ENCODE data around the gene CD36.
"Not testable (repeated sequence)": the region's sequence is repeated elsewhere in the genome, so short reads cannot be mapped to it uniquely, and the experiment has no call there.

Gene CD36

DNA sequence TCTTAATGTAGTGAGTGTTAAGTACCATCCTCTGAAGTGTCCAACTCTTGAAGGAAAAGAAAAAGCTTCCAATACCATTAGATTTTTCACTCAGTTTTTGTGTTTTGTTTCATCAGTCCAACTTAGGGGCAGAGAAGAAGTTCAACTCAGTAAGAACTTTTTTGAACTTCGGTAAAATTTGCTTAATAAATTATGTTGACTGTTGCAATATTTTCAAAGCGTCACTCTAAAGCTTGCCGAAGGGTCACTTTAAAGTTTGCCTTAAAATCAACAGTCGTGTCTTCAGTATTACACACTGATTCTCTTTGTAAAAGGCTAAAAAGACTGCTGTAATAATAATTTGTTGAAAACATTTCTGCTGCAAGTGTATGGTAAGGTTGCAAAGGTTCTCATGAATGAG is 17.6 kb downstream of the CD36 start:
- FAIRE-seq: no peak

DNA sequence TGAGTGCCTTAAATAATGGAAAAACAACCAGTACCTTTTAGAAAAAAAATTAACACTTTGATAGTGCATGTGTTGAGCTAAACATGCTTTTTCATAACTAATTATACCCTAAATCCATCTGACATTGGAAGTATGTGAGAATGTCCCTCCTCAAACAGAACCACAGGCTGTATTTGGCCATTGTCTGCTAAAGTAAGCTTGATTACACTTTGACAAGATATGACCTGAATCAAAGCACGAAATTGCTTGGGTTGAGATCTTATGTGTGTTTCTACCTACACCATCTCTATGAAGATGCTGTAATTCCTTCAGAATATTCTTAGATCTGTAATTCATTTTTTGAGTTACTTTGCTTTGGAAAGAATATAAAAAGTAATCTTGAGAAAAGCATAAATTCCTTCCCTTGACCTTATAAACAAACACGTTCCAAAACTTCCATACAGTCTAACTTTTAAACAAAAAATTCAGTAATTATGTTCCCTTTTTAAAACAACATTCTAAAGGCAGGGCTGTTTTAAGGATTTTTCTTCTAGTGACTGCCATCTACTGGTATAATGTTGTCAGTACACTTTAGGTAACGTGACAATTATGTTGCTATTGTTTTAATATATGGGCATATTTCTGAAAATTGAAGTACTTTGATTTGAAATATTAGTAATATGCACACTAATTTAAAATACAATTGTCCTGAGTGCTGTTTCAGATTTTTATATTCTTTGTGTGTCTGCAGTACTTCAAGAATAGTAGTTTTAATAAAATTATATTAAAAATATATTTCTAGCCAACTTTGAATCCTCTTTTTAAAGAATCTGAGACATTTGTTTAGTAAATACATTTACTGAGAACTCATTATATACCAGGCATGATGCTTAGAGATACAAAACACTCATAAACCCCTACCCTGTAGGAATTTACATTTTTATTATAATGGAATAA is 20.9 kb downstream of the CD36 start:
- FAIRE-seq: peak; percentile 95

DNA sequence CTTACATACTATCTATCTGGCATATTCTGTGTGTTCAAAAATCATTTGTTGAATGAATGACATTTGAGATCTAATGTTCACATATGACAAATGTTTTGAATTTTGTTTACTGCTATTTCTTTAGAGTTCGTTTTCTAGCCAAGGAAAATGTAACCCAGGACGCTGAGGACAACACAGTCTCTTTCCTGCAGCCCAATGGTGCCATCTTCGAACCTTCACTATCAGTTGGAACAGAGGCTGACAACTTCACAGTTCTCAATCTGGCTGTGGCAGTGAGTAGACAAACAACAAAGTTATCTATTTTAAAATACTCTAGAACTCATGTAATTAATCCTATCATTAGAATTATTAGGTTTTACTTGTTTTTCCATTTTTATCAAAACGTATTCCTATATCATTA is 22.5 kb downstream of the CD36 start:
- no peak for FAIRE-seq

DNA sequence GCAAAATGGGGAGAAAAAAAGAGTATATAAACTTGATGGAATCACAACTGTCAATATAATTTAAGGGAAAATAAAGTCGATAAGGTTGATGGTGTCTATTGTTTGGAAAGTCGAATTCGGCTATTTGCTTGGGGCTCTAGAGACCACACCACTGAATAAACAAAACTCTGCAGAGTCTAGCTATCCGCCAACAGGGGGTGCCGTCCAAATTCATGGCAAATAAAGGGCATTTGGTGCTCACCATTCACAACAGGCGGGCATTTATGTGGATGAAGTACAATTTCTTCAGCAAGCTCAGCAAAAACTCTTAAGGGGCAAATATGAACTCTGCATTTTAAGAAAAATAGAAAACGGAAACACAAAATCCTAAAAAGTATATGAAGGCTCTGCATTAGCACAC is 23.3 kb downstream of the CD36 start:
- no peak for FAIRE-seq

DNA sequence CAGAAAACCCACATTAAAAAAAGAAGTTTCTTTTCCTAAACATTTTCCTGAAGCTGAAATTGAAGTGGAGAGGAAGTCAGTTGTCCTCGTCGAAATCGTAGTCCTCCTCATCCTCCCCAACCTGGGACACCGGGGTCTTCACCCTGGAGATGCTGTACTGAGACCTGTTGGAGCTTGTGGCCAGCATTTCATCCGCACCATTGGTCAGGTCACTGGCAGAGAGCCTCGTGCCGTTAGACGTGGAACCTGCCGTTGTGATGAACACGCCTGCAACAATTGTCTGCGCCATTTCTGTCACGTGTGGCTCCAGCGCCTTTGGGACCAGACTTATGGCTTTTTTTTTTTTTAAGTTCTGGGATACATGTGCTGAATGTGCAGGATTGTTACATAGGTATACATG is 23.8 kb downstream of the CD36 start:
- FAIRE-seq: no peak

DNA sequence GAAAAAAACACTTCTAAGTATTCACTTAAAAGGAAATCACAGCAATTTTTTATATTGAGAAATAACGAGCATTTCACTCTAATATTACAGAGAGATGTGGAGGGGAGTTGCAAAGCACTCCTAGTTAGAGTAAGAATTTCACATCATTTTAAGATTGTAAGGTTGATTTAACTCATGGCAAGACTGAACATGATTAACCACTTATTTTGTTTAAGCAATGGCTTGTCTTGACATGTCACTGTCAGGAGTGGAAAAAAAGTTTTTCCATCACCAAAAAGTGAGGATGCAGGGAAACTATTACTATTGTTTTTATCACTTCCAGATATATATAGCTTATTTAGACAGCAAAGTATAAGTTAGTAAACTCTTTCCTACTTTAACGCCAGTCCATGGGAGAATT is 27.1 kb downstream of the CD36 start:
- no peak for FAIRE-seq

DNA sequence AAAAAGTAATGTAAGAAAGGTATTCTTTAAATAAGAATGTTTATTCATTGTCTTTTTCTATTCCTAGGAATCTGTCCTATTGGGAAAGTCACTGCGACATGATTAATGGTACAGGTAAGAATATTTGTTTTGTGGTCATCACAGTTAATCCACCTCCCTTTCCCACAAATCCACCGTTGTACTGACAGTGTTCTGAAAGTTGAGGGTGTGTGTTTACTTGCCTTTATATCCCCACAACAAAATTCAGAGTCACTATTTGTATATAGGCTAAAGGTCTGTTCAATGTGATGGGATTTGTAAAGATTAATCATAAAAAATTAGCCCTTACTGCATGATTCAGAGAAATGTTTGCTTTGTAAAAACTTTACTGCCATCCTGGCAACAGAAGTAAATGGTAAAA is 27.9 kb downstream of the CD36 start:
- no peak for FAIRE-seq

DNA sequence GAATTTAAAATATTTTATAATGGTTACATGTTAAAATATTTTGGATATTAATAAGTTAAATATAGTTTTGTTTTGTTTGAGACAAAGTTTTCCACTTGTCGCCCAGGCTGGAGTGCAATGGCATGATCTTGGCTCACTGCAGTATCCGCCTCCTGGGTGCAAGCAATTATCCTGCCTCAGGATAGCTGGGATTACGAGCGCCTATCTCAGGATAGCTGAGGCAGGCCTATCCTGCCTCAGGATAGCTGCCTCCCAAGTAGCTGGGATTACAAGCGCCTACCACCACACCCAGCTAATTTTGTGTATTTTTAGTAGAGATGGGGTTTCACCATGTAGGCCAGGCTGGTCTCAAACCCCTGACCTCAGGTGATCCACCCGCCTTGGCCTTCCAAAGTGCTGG is 30.9 kb downstream of the CD36 start:
- FAIRE-seq: not testable (repeated sequence)

DNA sequence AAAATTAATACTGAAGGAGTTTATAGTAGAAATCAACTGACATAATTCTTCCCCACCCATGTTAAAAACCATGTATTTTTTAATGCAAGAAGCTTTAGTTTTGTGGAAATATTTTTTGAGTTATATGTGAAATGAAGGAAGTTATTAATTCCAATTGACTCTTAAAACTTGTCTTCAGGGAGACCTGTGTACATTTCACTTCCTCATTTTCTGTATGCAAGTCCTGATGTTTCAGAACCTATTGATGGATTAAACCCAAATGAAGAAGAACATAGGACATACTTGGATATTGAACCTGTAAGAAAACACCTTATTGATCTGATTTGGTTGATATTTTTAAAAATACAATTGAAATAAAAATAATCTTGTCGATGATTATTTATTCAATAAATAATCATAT is 33.3 kb downstream of the CD36 start:
- FAIRE-seq: no peak

DNA sequence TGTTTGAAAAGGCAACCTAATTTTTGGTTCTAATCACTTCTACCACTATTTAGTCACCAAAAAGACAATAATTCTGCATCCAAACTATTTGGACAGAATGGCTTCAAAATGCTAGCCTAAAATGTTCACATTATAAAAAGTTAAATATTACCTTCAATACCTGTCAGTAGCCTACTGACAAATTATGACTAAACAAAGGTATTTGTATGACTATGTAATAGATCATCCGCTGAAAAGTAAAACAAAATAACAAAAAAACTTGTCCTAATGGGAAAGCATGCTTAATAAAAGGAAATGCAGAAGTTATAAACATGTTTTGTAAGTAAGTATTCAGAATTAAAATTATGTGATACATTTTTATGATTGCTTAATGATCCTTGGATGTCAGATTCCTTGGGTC is 36.6 kb downstream of the CD36 start:
- no peak for FAIRE-seq

DNA sequence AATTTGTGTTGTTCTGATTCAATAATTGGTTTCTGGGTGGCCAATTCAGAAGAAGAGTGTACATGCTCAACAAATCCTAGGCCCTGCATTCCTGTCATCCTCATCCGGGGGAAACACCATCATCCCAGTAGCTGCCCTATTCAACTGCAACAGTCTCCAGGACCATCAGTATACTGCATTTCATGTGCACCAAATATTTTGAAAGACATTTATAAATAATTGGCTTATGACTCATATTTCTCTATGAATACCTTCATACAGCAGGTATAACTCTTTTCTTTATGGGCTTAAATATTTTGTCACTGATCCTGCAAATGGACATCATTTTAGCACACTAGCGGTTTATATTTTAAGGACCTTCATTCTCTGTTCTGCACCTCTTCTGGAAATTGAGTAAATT is 38.0 kb downstream of the CD36 start:
- no peak for FAIRE-seq

DNA sequence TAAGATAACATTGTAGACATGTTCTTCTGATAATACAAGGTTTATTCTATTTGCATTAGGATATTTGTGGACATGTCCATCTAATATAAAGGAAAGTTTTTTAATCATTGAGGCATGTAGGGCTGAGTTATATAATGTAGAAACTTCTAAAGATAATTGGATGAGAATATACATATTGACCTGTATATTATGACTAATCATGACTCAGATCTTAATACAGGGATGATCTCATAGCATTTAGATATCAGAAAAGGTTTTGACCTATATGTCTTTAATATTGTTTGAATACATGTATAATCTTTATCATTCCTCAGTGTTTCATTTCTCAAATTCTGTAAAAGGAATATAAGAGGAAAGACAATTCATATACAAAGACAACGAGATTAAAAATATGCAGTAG is 39.2 kb downstream of the CD36 start:
- FAIRE-seq: no peak

DNA sequence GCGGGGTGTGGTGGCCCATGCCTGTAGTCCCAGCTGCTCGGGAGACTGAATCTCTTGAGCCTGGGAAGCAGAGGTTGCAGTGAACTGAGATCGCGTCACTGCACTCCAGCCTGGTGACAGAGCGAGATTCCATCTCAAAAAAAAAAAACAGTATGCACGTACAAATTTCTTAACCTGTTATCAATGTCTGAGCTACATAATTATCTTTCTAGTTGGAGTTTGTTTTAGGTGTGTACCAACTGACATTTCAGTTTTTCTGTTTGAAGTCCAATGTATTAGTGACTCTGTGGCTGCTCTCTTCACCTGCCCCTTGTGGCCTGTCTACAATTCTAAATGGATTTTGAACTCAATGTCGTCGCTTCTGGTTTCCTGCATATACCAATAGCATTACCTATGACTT is 40.3 kb downstream of the CD36 start:
- FAIRE-seq: no peak

DNA sequence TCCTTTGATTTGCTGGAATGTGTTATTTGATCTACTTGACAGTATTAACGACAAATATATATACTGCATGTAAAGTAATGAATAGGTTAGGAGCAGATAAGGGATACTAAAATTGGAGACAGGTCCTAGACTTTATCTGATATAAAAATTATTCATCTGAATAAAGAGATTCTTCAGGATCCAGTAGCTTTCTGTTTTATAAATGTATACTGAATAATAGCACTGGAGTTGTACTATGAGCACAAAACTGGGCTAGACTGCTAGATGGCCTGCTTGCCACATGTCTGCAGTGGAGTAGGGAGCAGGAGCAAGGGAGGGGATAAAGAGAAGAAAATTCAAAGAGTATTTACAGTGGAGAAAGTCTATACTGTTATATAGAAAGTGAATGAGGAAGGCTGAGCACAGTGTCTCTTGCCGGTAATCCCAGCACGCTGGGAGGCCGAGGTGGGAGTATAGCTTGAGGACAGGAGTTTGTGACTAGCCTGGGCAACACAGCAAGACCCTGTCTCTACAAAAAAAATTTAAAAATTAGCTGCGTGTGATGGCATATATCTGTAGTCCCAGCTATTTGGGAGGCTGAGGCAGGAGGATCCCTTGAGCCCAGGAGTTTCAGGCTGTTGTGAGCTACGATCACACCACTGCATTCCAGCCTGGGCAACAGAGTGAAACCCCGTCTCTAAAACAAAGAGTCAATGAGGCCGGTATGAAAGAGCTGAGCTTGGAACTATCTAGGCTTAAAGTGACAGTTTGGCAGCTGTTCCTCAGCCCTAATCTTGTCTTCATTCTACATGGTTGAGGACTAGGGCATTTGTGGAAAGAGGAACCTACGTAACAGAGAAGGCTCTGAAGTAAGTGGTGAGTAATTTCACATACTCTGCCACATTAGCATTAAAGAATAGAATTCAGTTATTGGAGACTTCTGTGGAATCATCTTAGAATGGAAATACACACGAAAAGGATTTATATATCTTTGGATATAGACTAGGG is 41.8 kb downstream of the CD36 start:
- FAIRE-seq: no peak

DNA sequence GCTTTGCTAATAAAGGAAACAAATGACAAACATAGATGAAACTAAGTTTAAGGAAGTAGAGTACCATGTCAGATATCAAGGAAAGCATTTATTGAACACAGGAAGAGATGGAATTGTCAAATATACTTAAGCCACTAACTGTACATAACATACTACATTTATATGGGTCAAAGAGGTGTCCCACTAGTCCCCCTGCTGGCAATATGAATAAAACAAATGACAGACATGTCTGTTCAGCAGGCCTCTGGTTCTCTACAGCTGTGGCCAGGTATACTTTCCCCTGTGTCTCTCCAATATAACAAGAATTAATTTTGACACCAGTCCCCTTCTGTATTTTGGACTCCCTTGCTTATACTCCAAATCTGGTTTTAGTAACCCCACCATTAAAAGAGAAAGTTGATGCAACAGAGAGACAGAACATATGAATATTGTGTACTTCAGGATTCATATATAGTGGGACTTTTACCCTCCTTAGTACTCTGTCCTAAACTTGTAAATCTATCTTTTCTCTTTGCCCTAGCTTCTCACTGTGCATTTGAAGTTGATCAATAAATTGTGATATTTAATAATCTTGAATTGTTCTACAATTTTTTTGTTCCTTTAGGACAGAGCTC is 42.9 kb downstream of the CD36 start:
- peak; percentile 39 for FAIRE-seq

DNA sequence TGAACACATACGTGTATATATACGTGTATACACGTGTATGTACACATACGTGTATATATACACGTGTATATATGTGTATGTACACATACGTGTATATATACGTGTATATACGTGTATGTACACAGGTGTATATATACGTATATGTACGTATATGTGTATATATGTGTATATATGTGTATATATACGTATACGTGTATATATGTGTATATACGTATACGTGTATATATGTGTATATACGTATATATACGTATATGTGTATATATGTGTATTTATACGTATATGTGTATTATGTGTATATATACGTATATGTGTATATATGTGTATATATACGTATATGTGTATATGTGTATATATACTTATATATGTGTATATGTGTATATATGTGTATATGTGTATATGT is 44.3 kb downstream of the CD36 start:
- no peak for FAIRE-seq

DNA sequence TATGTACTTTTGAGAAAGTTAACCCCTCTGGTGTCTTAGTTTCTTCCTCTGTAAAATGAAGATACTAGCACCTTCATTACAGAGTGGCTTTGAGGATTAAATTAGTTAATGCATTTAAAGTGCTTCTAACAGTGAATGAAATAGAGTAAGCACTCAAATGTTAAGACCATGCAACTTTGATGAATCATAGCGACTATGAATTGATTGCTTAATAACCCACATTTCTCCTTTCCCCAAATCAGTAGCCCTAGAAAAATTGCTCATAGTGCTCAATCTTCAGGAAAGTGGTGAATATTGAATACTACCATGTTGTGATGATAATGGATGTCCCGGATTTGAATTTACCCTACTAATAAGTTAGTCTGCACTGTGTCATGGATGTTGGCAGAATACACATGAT is 48.1 kb downstream of the CD36 start:
- no peak for FAIRE-seq

DNA sequence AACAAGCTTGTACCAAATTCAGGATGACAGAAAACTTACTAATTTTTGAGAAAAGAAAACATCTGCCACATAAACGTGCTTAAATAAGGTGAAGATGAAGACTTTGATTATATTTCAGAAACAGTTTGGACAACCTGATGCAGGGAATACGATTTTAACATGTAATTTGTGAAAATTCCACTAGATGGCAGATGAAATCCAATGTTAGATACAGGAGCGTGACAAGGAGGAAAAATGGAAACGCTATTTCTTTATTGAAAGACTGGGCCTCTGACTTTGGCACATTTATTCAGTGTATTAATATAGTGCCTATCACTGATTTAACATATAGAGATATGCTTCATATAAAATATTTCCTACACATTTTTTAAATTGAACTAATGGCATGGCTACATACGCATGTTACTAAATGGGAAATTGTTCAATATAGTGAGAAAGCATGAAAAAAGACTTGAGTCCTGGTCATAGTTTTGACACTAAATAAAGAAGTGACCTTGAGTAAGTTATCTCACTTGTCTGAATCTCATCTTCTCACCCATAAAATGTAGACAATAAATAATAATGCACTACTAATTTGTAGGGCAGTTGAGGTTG is 60.7 kb downstream of the CD36 start:
- peak; percentile 98 for FAIRE-seq

DNA sequence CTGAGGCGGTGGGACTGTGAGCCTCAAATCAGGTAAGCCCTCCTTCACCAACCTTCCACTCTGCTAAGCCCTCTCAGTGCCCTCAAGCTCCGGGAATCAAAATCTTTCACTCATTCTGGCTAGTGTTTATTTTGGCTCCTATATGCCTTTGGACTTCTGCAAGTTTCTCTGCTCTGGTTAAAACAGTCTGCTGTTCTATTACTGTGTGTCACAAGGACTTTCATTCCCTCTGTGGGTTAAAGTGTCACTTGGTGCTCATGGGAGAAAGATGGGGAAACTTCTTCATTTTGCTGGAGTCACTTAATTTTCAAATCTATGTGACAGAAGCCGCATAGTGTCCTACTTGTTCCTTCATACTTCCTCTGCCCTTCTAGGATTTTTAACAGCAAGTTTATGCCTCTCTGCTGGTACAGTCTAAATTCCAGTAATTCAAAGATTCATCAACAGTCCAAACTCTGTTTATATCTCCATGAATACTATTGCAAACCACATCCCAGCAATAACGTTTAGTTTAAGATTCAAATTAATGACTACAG is 61.3 kb downstream of the CD36 start:
- FAIRE-seq: peak; percentile 29

DNA sequence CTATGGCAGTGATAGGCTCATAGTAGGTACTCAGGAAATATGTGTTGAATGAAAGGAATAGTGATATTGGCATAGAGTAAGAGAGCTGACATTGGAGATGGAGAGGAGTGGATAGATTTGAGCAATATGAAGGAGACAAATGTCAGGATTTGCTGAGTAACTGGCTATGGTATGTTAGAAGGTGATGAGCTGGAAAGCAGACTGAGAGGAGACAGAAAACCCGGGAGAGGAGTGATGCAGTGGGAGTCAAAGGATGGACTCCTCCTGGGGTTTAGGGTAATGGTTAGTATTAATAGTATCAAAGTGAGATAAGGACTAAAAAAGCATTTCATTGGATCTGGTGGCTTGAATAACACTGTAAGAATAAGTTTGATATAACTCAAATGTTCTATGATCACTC is 64.8 kb downstream of the CD36 start:
- FAIRE-seq: no peak

DNA sequence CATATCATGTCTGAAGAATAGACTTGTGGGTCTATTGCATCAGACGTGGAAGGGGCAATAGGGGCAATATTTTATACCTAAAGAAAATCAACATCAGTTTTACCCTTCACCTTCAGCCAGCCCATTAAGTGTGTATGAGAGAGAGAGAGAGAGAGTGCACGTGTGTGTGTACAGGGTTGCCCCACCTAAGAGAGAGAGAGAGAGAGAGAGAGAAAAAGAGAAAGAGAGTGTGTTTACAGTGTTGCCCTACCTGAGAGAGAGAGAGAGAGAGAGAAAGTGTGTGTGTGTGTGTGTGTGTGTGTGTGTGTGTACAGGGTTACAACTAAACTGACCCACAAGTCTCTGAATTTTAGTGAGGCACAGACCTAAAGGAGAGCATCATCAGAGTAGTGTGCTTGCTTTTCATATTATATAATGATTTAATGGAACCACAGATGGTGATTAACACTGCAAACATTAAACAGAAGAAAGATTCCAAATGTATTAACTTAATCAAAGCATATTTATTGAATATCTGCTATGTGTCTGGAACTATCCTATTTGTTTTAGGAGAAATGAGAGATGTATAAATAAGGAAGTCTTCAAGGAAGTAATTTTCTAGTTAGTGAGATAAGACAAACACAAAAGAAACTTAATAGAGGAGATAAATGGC is 66.8 kb downstream of the CD36 start:
- peak; percentile 11 for FAIRE-seq

DNA sequence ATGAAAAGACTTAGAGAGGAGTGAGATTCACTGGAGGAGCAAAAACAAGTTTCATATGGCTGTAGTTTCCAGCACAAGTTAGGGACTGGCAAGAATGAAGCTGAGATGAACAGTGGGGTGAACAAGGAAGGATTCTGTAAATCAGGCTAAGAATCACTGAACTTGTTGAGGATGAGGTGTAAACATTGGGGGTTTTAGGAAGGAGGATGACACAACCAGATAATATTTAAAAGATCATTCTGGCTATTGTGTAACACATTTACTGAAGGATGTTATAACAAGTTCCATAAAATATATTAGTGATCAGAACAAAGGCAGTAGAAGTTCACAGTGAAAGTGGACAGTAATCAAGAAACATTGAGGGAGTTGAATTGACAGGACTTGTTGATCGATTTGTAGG is 68.9 kb downstream of the CD36 start:
- no peak for FAIRE-seq

Data from TTC549 (cell line).